Karpas-422 (cell line): ENCODE results near the gene SEMA4C. TPM values are rescaled to one million over a fixed set of nuclear protein-coding genes. Genes with fewer than 3 reads are reported as not detected.
A peak's percentile ranks its signal among the peaks of the same experiment; 100 is the strongest.

Experiments used
- DNase-seq: peaks from one replicate; pipeline ENCODE4 v3.0.0-alpha.2; 2015
- H2AFZ ChIP-seq: fragments of 200-600 bp; sonication (generic); 2 replicates; pipeline ENCODE4 v1.6.1; 2014; ENCODE audit warnings: antibody characterized with exemption, low read length, mixed read lengths
- H3K27ac ChIP-seq: fragments of 200-600 bp; sonication (generic); 2 replicates; pipeline ENCODE4 v1.5.1; 2014; ENCODE audit warnings: mild to moderate bottlenecking, low read length, moderate library complexity
- H3K27me3 ChIP-seq: fragments of 200-600 bp; sonication (generic); 2 replicates; pipeline ENCODE4 v1.6.1; 2014; ENCODE audit warnings: low read length, mixed read lengths
- H3K36me3 ChIP-seq: fragments of 200-600 bp; sonication (generic); 2 replicates; pipeline ENCODE4 v1.6.1; 2014; ENCODE audit warnings: low read length, mixed read lengths; ENCODE audit not compliant: insufficient read depth
- H3K4me1 ChIP-seq: fragments of 200-600 bp; sonication (generic); 2 replicates; pipeline ENCODE4 v1.6.1; 2014; ENCODE audit warnings: mild to moderate bottlenecking, low read length, mixed read lengths
- H3K4me2 ChIP-seq: fragments of 200-600 bp; sonication (generic); 2 replicates; pipeline ENCODE4 v1.6.1; 2014; ENCODE audit warnings: low read length, low read depth, mild to moderate bottlenecking; ENCODE audit not compliant: poor library complexity, severe bottlenecking
- H3K4me3 ChIP-seq: fragments of 200-600 bp; sonication (generic); 2 replicates; pipeline ENCODE4 v1.5.1; 2014; ENCODE audit warnings: mild to moderate bottlenecking, antibody characterized with exemption, low read length, mixed read lengths
- H3K79me2 ChIP-seq: fragments of 200-600 bp; sonication (generic); 2 replicates; pipeline ENCODE4 v1.6.1; 2014; ENCODE audit warnings: mild to moderate bottlenecking, low read length, mixed read lengths
- H3K9ac ChIP-seq: fragments of 200-600 bp; sonication (generic); 2 replicates; pipeline ENCODE4 v1.6.0; 2014; ENCODE audit warnings: low read length
- H3K9me2 ChIP-seq: fragments of 200-600 bp; sonication (generic), shearing (Covaris generic); replicated peaks from 2 replicates; pipeline ENCODE4 v1.6.0; 2014; ENCODE audit warnings: mild to moderate bottlenecking, low read length, moderate library complexity; ENCODE audit not compliant: insufficient read depth
- H3K9me3 ChIP-seq: fragments of 300-700, 200-600 bp; sonication (generic); 2 replicates; pipeline ENCODE4 v1.6.1; 2014; ENCODE audit warnings: low read length, mixed read lengths
- H4K20me1 ChIP-seq: fragments of 200-600 bp; sonication (generic); 2 replicates; pipeline ENCODE4 v1.6.1; 2014; ENCODE audit warnings: mild to moderate bottlenecking, antibody characterized with exemption, low read length, low read depth; ENCODE audit not compliant: insufficient read depth
- total RNA-seq: library from RNA; depleted of rRNA; stranded (reverse); fragments of >200 nt; shearing (Covaris generic); gene quantifications from 2 replicates; pipeline ENCODE4 v1.2.3, GENCODE V29; 2014; ENCODE audit warnings: low replicate concordance; rRNA removed

Gene SEMA4C, protein sequence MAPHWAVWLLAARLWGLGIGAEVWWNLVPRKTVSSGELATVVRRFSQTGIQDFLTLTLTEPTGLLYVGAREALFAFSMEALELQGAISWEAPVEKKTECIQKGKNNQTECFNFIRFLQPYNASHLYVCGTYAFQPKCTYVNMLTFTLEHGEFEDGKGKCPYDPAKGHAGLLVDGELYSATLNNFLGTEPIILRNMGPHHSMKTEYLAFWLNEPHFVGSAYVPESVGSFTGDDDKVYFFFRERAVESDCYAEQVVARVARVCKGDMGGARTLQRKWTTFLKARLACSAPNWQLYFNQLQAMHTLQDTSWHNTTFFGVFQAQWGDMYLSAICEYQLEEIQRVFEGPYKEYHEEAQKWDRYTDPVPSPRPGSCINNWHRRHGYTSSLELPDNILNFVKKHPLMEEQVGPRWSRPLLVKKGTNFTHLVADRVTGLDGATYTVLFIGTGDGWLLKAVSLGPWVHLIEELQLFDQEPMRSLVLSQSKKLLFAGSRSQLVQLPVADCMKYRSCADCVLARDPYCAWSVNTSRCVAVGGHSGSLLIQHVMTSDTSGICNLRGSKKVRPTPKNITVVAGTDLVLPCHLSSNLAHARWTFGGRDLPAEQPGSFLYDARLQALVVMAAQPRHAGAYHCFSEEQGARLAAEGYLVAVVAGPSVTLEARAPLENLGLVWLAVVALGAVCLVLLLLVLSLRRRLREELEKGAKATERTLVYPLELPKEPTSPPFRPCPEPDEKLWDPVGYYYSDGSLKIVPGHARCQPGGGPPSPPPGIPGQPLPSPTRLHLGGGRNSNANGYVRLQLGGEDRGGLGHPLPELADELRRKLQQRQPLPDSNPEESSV
- total RNA-seq, result 2.5 and 6.3 TPM in 2 replicates

DNA sequence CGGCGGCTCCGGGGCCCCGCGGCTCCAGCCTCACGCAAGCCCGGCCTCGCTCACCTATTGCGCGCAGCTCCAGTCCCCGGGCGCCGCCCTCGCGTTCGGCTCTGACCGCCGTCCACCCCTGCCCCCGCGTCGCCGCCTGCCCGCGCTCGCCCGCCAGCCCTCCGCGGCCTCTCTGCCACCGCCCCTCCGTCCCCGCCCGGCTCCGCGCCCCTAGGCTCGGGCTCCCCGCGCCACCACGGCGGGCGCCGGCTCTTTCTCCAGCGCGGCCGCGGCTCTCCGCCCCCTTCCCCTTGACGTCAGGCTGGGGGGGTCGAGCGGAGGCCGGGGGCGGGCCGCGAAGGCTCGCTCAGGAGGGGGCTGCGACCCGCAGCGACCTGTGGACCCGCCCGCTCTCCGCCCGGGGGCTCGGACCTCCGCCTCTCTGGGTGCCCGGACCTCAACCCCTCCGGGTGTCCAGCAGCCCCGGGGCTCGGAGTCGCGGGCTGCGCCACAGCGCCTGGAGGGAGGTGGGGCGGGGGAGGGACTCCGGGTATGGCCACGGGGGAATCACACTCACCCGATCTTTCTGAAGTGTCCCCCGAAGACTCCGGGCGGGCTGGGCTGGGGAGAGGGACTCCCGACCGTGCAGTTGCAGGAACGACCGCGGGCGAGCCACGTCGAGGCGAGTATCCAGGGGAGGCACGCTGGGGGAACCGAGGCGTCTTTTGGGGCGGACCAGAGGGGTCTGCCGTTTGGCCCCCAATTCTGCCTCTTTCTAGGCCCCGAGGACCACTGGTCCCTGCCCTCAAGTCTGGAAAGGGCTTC lies at the start of gene SEMA4C:
TSS of gene SEMA4C (minus strand) at position 259 of the 804 bp plus-strand sequence. CDS start 2,194 bp downstream, outside the sequence.
- no peaks in the 10 kb centered on the region for H3K9me3 ChIP-seq
- no peak for DNase-seq
- no peaks in the 10 kb centered on the region for H3K9me2 ChIP-seq
- peaks cover 25% of the 10 kb centered on the region for H3K4me1 ChIP-seq
- H3K4me3 ChIP-seq, result peak within 1 kb of the TSS; percentile 67
- H3K9ac ChIP-seq, result peak within 1 kb of the TSS; percentile 80
- H2AFZ ChIP-seq, result peak within 1 kb of the TSS; percentile 95
- no peak within 1 kb of the TSS for H3K27ac ChIP-seq
- H3K27me3 ChIP-seq, result no peaks in the 10 kb centered on the region
- peak within 1 kb of the TSS; percentile 70 for H3K4me2 ChIP-seq
- no peaks in the 10 kb centered on the region for H3K36me3 ChIP-seq
- no peaks in the 10 kb centered on the region for H3K79me2 ChIP-seq
- H4K20me1 ChIP-seq, result no peaks in the 10 kb centered on the region; the same call in 1 of the 2 replicates

DNA sequence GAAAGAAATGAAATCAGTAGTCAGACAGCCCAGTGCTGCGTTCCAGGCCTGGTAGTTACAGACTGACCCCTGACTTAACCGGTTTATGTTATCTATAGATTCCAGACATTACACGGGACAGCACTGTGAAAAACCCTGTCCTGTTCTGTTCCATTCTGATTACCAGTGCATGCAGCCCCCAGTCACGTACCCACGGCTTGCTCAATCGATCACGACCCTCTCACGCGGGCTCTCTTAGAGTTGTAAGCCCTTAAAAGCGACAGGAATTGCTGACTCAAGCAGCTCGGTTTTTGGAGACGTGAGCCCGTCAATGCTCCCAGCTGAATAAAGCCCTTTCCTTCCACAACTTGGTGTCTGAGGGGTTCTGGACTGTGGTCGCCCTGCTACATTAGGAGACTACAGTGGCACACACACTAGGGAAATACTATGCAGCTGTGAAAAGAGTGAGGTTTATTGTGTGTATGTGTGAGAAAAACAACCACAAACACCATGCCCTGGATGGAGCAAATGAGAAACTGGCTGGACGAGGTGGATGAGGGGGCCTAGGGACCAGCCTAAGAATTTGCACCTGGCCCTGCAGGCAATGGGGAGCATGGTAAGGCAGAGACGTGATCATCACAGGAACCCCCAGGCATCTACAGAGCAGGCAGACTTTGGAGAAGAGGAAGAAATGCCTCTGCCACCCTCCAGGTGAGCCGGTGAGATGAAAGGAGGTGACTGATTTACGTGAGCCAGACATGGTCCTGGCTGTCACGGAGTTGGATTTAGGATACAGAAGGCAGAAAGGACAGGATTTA lies 49.1 kb upstream of the SEMA4C start:
- H2AFZ ChIP-seq, result no peak overlapping the region
- H4K20me1 ChIP-seq, result no peaks in the 10 kb centered on the region
- no peaks in the 10 kb centered on the region for H3K9me3 ChIP-seq
- H3K4me3 ChIP-seq, result no peak overlapping the region
- no peaks in the 10 kb centered on the region for H3K4me1 ChIP-seq
- no peak overlapping the region for H3K9ac ChIP-seq
- H3K27ac ChIP-seq, result no peak overlapping the region
- no peaks in the 10 kb centered on the region for H3K9me2 ChIP-seq
- H3K79me2 ChIP-seq, result no peaks in the 10 kb centered on the region
- H3K4me2 ChIP-seq, result no peak overlapping the region
- H3K36me3 ChIP-seq, result no peaks in the 10 kb centered on the region
- H3K27me3 ChIP-seq, result no peaks in the 10 kb centered on the region
- DNase-seq, result no peak

DNA sequence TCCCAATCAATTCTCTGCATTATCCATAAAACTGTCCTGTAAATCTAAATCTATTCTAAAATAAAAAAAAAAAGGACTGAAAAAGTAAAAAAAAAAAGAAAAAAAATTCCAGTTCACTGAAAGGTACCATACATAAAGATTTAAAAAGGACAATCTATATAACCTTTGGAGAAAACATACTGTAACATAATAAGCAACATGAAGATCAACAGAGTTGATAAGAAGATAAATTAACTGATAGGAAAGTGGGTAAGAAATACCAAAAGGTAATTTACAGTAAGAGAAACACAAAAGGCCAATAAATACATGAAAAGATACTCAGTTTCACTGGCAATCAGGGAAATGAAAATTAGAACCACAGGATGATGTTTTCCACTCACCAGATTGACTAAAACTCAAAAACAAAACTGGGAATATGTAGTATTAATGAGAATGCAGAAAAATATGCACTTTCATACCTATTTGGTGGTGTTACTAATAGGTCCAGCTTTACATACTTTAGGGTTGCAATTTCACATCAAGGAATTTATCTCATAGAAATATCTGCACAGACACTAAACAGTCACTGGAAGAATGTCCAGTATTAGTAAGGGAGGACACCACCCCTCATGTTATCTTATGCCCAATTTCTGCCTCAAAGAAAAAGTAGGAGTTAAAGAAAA lies 48.3 kb upstream of the SEMA4C start:
- H3K4me3 ChIP-seq, result no peak overlapping the region
- no peaks in the 10 kb centered on the region for H3K36me3 ChIP-seq
- no peak overlapping the region for H3K9ac ChIP-seq
- no peaks in the 10 kb centered on the region for H3K9me3 ChIP-seq
- no peaks in the 10 kb centered on the region for H3K79me2 ChIP-seq
- no peaks in the 10 kb centered on the region for H4K20me1 ChIP-seq
- H3K27me3 ChIP-seq, result no peaks in the 10 kb centered on the region
- no peak overlapping the region for H3K27ac ChIP-seq
- H3K9me2 ChIP-seq, result no peaks in the 10 kb centered on the region
- H2AFZ ChIP-seq, result no peak overlapping the region
- no peak for DNase-seq
- no peaks in the 10 kb centered on the region for H3K4me1 ChIP-seq
- H3K4me2 ChIP-seq, result no peak overlapping the region

DNA sequence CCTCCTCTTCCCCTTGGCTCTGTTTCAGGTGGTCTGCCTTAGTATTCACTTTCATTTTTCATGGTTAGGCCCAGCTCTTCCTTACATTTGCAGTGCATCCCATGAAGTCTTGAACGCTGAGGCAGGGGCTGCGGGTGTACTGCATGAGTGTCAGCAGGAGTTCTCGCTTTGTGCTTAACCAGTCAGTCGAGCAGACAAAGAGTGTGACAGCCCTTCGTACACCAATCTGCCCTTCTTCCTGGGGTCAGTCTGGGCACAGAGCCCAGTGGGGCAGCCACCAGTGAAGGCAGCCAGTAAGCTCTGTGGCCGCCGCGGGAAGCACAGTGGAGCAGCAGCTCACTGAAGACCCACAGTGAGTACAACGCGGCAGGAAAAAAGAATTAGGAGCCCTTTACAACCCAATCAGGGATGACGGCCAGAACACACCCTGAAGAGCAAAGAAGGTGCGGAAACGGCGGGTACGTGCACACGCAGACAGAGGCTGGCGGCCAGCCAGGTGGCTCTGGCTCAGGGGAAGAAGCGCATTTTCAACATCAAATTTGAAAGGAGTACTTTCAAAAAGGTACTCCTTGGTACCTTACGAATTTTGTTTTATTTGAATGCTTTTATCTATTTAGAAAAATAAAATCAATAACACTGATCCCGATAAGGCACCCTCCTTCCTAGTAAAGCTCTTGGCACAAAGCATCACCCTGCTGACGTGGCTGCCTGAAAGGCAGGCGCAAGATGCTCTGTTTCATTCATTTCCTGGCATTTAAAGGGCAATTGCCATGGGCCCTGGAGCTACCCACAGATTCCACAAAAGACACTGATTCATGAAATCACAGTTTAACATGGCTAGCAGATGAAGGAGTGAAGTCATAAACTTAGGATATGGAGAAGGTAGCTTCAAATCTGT lies 47.0 kb upstream of the SEMA4C start:
- H3K27ac ChIP-seq, result no peak overlapping the region
- H3K9me3 ChIP-seq, result no peaks in the 10 kb centered on the region
- no peak overlapping the region for H3K4me2 ChIP-seq
- H3K27me3 ChIP-seq, result no peaks in the 10 kb centered on the region
- no peak overlapping the region for H3K9ac ChIP-seq
- no peaks in the 10 kb centered on the region for H3K9me2 ChIP-seq
- no peak overlapping the region for H2AFZ ChIP-seq
- H3K36me3 ChIP-seq, result no peaks in the 10 kb centered on the region
- H4K20me1 ChIP-seq, result no peaks in the 10 kb centered on the region
- H3K4me3 ChIP-seq, result no peak overlapping the region
- DNase-seq, result no peak
- no peaks in the 10 kb centered on the region for H3K4me1 ChIP-seq
- H3K79me2 ChIP-seq, result no peaks in the 10 kb centered on the region

DNA sequence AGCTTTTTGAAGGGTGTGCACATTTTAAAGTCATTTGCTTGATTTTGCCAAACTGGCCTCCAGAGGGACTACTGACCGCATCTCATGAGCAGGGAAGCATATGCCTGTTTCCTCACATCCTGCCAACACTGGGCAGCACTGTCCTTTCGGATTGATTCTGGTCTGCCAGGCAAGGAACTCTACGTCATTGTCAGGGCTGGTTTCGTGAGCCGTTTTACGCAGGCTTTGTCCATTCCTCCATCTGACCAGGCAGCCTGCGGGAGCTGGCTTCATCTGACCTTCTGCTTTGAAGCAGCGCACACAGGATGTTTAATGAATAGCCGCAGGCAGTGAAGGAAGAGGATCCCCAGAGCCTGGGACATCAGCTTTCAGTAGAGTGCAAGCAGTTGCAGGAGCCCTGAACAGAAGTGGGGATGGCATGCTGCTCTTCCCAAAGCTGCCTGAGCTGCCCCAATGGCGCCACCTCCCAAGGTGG lies 46.3 kb upstream of the SEMA4C start:
- H3K9me3 ChIP-seq, result no peaks in the 10 kb centered on the region
- H2AFZ ChIP-seq, result no peak overlapping the region
- H3K4me1 ChIP-seq, result no peaks in the 10 kb centered on the region
- no peaks in the 10 kb centered on the region for H3K9me2 ChIP-seq
- no peak for DNase-seq
- no peaks in the 10 kb centered on the region for H3K27me3 ChIP-seq
- H3K27ac ChIP-seq, result no peak overlapping the region
- no peaks in the 10 kb centered on the region for H3K36me3 ChIP-seq
- no peaks in the 10 kb centered on the region for H4K20me1 ChIP-seq
- no peak overlapping the region for H3K4me3 ChIP-seq
- no peak overlapping the region for H3K9ac ChIP-seq
- H3K4me2 ChIP-seq, result no peak overlapping the region
- H3K79me2 ChIP-seq, result no peaks in the 10 kb centered on the region

DNA sequence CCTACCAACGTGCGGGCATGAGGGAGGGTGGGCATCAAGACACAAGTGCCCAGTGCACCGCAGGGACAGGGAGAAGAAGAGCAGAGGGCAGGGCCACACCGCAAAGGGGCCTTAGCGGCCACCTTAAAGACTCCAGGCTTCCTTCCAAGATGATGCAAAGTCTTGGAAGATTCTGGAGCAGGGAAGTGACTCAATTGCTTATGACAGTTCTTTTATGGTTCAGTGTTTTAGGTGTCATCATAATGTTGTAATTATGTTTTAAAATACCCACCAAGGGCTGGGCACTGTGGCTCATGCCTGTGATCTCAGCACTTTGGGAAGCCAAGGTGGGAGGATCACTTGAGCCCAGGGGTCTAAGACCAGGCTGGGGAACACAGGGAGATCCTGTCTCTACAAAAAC lies 44.5 kb upstream of the SEMA4C start:
- no peaks in the 10 kb centered on the region for H3K27me3 ChIP-seq
- H3K9me3 ChIP-seq, result no peaks in the 10 kb centered on the region
- H3K36me3 ChIP-seq, result no peaks in the 10 kb centered on the region
- no peak overlapping the region for H3K27ac ChIP-seq
- H3K4me1 ChIP-seq, result no peaks in the 10 kb centered on the region
- no peak overlapping the region for H3K4me2 ChIP-seq
- no peaks in the 10 kb centered on the region for H4K20me1 ChIP-seq
- H2AFZ ChIP-seq, result no peak overlapping the region
- no peak overlapping the region for H3K9ac ChIP-seq
- H3K4me3 ChIP-seq, result no peak overlapping the region
- no peak for DNase-seq
- no peaks in the 10 kb centered on the region for H3K9me2 ChIP-seq
- H3K79me2 ChIP-seq, result no peaks in the 10 kb centered on the region
